GM12874 (cell line): Measurements from ENCODE around the gene RAP1GAP2.

Source experiments
- TF ChIP-seq, protein P1 (sequence below): IDR thresholded peaks from 2 replicates; pipeline ENCODE4 v1.5.1; 2011; ENCODE audit warnings: low read depth, mild to moderate bottlenecking, control low read depth, low read length, moderate library complexity; ENCODE audit not compliant: insufficient read depth

The RAP1GAP2 gene

DNA sequence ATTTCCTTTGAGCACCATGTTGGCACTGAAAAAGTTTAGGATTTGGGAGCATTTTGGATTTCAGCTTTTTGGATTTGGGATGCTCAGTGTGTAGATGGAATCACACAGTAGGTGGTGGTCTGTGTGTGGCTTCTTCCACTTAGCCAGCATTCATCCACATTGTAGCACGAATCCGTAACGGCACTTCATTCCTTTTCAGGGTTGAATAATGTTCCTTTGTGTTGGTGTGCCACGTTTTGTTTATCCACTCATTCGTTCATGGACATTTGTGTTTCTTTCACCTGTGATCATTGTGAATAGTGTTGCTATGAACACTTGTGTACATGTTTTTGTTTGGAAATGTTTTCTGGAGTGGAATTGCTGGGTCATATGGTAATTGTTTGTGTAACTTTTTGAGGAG, 85.1 kb downstream of the RAP1GAP2 start:
- TF ChIP-seq, protein P1, sequence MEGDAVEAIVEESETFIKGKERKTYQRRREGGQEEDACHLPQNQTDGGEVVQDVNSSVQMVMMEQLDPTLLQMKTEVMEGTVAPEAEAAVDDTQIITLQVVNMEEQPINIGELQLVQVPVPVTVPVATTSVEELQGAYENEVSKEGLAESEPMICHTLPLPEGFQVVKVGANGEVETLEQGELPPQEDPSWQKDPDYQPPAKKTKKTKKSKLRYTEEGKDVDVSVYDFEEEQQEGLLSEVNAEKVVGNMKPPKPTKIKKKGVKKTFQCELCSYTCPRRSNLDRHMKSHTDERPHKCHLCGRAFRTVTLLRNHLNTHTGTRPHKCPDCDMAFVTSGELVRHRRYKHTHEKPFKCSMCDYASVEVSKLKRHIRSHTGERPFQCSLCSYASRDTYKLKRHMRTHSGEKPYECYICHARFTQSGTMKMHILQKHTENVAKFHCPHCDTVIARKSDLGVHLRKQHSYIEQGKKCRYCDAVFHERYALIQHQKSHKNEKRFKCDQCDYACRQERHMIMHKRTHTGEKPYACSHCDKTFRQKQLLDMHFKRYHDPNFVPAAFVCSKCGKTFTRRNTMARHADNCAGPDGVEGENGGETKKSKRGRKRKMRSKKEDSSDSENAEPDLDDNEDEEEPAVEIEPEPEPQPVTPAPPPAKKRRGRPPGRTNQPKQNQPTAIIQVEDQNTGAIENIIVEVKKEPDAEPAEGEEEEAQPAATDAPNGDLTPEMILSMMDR: no peak

DNA sequence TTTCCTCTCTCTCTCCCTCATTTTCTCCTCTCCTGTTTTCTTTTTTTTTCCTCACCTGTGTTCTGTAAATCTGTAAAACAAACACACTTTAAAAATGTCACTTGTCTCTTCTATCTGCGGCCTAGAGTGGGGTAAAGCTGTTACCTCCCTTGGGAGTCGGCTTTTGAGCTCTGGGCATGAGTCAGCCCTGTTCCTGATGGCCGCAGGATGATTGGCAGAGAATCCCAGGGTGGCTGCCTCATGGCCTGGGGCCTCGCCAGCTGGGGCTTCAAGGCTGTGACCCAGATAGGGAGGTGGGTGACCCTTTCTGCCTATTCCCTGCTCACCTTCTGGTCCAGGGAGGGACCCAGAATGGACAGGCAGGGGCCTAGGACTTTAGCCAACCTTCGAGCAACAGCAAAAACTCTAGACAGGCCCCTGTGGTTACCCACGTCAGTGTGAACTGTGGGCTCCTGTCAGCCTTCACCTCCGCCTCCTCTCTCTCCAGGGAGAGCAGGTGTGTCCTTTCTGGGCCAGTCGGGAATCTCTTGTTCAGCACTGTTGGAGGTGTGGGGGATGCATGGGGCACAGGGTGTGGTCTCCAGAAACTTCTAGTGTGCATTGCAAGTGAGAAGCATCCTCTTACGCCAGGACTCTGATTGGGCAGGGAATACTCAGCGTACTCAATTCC, 87.4 kb downstream of the RAP1GAP2 start:
- TF ChIP-seq, protein P1: no peak

DNA sequence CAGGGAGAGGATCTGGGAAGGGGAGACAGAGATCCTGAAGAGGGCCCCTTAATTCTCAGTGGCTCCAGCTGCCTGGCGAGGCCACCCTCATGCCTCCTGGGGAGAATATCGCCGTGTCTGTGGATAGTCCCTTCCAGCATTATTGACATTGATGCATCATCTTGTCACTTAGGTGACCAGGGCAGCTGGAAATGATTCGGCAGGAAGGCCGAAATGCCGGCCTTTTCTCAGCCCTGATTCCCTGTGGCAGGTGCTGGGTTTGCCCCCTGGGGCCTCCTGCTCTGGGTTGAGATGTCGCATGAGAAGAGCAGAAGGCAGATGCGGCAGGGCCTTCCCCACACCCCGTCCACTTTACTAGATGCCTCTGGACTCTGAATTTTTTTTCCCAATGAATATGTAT, 89.5 kb downstream of the RAP1GAP2 start:
- TF ChIP-seq, protein P1: no peak

DNA sequence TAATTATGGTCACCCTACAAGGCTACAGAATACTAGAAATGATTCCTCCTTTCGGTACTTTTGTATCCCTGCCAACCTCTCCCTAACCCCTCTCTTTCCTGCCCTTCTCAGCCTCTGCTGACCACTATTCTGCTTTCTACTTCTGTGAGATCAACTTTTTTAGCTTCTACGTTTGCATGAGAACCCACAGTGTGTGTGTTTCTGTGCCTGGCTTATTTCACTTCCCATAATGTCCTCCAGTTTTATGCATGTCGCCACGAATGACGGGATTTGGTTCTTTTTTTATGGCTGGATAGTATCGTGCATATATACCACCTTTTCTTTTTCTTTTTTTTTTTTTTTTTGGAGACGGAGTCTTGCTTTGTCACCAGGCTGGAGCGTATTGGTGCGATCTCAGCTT, 92.1 kb downstream of the RAP1GAP2 start:
- TF ChIP-seq, protein P1: no peak

DNA sequence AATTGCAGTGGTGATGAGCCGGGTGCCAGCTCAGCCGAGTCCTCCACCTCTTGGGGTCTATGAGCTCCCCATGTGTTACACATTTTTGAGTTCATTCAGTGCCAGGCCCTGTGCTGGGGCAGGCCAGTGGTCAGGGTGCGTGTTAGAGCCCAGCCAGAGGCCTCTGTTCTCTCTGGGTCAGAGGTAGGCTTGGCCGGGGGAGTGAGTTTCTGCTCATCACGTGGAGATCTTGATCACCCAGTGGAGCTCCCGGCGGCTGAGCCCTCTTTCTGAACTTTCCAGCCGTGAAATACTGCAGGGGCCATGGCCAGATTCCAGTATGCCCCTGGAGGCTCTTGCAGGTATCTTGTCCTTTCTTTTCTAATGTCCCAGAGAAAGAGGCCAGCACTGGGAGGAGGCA, 93.0 kb downstream of the RAP1GAP2 start:
- TF ChIP-seq, protein P1: no peak

DNA sequence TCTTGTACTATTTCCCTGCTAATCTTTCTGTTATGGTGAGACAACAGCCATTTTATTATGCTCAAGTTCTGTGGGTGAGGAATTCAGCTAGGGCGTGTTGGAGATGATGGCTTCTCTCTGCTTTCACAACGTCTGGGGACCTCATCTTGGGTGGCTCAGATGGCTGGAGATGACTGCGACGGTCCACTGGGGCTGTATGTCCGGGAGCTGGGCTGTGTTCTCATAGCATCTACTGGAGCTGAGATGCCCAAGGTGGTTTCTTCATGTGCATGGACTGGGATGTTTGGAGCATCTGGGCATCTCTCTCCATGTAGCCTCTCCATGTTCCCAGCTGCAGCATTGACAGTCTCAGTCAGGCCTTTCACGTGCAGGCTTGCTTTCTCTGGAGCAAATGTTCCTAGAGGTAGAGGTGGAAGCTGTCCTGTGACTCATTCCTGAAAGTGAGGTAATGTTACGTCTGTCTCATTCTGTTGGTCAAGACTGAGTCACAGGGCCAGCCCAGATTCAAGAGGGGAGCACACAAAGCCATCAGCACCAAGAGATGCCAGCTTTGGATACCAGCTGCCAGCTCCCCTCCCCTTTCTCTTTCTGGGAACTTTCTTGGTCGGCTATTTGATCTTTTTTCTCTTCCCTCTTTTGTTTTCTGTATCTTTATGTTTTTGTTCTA, 96.2 kb downstream of the RAP1GAP2 start:
- TF ChIP-seq, protein P1: no peak

DNA sequence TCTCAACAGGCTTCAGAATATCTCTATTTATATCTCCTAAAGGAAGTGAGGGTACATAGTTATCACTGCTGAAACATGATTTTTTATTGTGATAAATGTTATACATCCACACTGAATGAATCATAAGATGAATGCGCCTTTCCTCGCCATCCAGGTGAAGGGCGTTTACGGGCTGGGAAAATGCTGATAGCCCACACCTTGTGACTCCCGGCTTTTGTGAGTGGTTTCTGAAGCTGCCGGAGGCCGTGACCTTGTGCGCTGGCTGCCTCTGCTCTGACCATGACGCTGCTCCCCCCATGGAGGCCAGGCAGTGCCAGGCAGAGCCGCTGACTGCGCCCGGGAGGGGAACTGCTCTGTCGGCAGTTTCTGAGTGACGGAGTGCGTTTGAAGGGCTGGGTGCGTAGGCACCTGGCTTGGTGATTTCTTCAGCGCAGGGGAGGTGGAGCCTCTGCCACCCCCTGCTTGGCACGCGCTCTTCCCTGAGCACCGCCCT, 97.2 kb downstream of the RAP1GAP2 start:
- TF ChIP-seq, protein P1: no peak
